K562 (cell line): Measurements from ENCODE around the gene CFAP97D2. TPM values are rescaled to one million over a fixed set of nuclear protein-coding genes. Genes with fewer than 3 reads are reported as not detected.

Source experiments
- ATAC-seq: fragments of 200-7000 bp; cut with Tn5 transposase; 3 replicates; pipeline ENCODE4 v1.9.1; 2020; ENCODE audit warnings: moderate library complexity
- BruUV-seq: library from RNA; stranded (reverse); fragments of 400-500 nt; replicated peaks from 2 replicates; lab custom pipeline; 2021; lab: Mats Ljungman, UMichigan
- CTCF ChIA-PET: fragments of 300-600 bp; formaldehyde crosslinking; extraction: SDS; loops from one replicate; lab custom pipeline; 2021; ENCODE audit warnings: low intra/inter-chr PET ratio; lab: Yijun Ruan, JAX
- POLR2A ChIA-PET: fragments of 300-600, 350-650 bp; sonication (Branson Sonifier 250); formaldehyde crosslinking; extraction: SDS; loops from one replicate; lab custom pipeline; 2021; ENCODE audit warnings: antibody characterized with exemption, inconsistent platforms; lab: Yijun Ruan, JAX
- DNase-seq, 4 experiments: peaks; one replicate each; pipeline versions ENCODE4 v3.0.0 to v3.0.0-alpha.2; 2011 to 2018; ENCODE audit warnings: low spot score in 3 of 4, mixed read lengths in 3 of 4; ENCODE audit errors: extremely low read depth in 1 of 4
- FAIRE-seq: peaks from 2 replicates; lab custom pipeline; 2011; peaks lifted over from hg19 to GRCh38; lab: Jason Lieb, UNC
- H2AFZ ChIP-seq: 2 replicates; pipeline ENCODE4 v1.6.0; 2011; ENCODE audit warnings: low read depth, low read length, control low read depth, inconsistent platforms
- H3K27ac ChIP-seq: fragments of 200-600 bp; 3 replicates; pipeline ENCODE4 v1.8.0; 2011; ENCODE audit warnings: low read depth, mild to moderate bottlenecking, control low read depth, inconsistent platforms, low read length, moderate library complexity, mixed read lengths; ENCODE audit errors: extremely low read depth
- H3K27me3 ChIP-seq, 2 experiments: fragments of 300-600 bp in 1 of 2; 2 replicates in 1 of 2; 3 replicates in 1 of 2; pipeline versions ENCODE4 v1.6.0 to v1.8.0; 2011; ENCODE audit warnings: inconsistent platforms in 2 of 2, low read length in 2 of 2, mild to moderate bottlenecking in 1 of 2, mixed read lengths in 1 of 2, moderate library complexity in 1 of 2; ENCODE audit not compliant: control insufficient read depth in 2 of 2, insufficient read depth in 2 of 2
- H3K36me3 ChIP-seq: fragments of 300-600 bp; 3 replicates; pipeline ENCODE4 v1.8.0; 2011; ENCODE audit warnings: mild to moderate bottlenecking, low read length, inconsistent platforms; ENCODE audit not compliant: control insufficient read depth, insufficient read depth
- H3K4me1 ChIP-seq, 2 experiments: fragments of 200-600 bp in 1 of 2; replicated peaks in 1 of 2; 2 replicates in 1 of 2; 3 replicates in 1 of 2; pipeline versions ENCODE4 v1.5.1 to v1.8.0; 2011; ENCODE audit warnings: inconsistent platforms in 2 of 2, low read length in 2 of 2, mild to moderate bottlenecking in 1 of 2, mixed read lengths in 1 of 2, moderate library complexity in 1 of 2; ENCODE audit not compliant: control insufficient read depth in 2 of 2, insufficient read depth in 2 of 2
- H3K4me2 ChIP-seq: 2 replicates; pipeline ENCODE4 v1.6.1; 2011; ENCODE audit warnings: low read length, control low read depth, inconsistent platforms, mixed read lengths; ENCODE audit not compliant: insufficient read depth
- H3K4me3 ChIP-seq: fragments of 200-600 bp; sonication (generic), shearing (Covaris generic); 2 replicates; pipeline ENCODE4 v1.5.1; 2016; ENCODE audit warnings: control low read depth, inconsistent platforms
- H3K79me2 ChIP-seq: fragments of 200-600 bp; 3 replicates; pipeline ENCODE4 v1.8.0; 2011; ENCODE audit warnings: low read length, inconsistent platforms; ENCODE audit not compliant: control insufficient read depth, insufficient read depth
- H3K9ac ChIP-seq, 2 experiments: 2 replicates each; pipeline versions ENCODE4 v1.6.0 to v1.6.1; 2011; ENCODE audit warnings: low read depth in 2 of 2, low read length in 2 of 2, control low read depth in 1 of 2, inconsistent platforms in 1 of 2, mild to moderate bottlenecking in 1 of 2, mixed read lengths in 1 of 2; ENCODE audit not compliant: insufficient read depth in 1 of 2
- H3K9me1 ChIP-seq: one replicate; pipeline ENCODE4 v1.6.0; 2011; ENCODE audit warnings: inconsistent platforms, mild to moderate bottlenecking, low read length, moderate library complexity; ENCODE audit not compliant: control insufficient read depth, insufficient read depth
- H3K9me3 ChIP-seq: replicated peaks from 2 replicates; pipeline ENCODE4 v1.5.1; 2011; ENCODE audit warnings: low read depth, low read length, inconsistent platforms; ENCODE audit not compliant: control insufficient read depth, insufficient read depth
- H4K20me1 ChIP-seq: replicated peaks from 2 replicates; pipeline ENCODE4 v1.6.1; 2011; ENCODE audit warnings: low read length, inconsistent platforms, mixed read lengths; ENCODE audit not compliant: control insufficient read depth, insufficient read depth
- MYBL2 ChIP-seq, 2 experiments: fragments of 450-650 bp in 1 of 2; sonication (generic) in 1 of 2; formaldehyde crosslinking in 1 of 2; IDR thresholded peaks; 2 replicates each; pipeline versions ENCODE4 v1.6.1 to v1.8.1; 2017 to 2022; ENCODE audit warnings: borderline replicate concordance in 1 of 2, inconsistent platforms in 1 of 2, low read depth in 1 of 2, mild to moderate bottlenecking in 1 of 2, missing genetic modification reagents in 1 of 2, moderate library complexity in 1 of 2
- RBM34 ChIP-seq: fragments of 200-400 bp; formaldehyde crosslinking; IDR thresholded peaks from 2 replicates; pipeline ENCODE4 v1.6.1; 2018; ENCODE audit warnings: low read length, borderline replicate concordance; ENCODE audit not compliant: insufficient read depth
- RHOXF2B ChIP-seq: fragments of 250-450 bp; sonication (Bioruptor Pico); conservative IDR thresholded peaks from 2 replicates; pipeline ENCODE4 v1.5.1; 2021
- ZNF707 ChIP-seq: fragments of 250-450 bp; sonication (Bioruptor Pico); conservative IDR thresholded peaks from 2 replicates; pipeline ENCODE4 v1.8.0; 2022; ENCODE audit warnings: inconsistent platforms, mild to moderate bottlenecking, moderate library complexity
- WGBS: fragments of 100-300 bp; shearing (Covaris generic); methylation state at CpG from one replicate; pipeline ENCODE4 v1.1.6; 2016; ENCODE audit warnings: low coverage, mixed read lengths; ENCODE audit not compliant: insufficient coverage; ENCODE audit errors: missing lambda C conversion rate; 5-methylcytosine and 5-hydroxymethylcytosine counted together
- in situ Hi-C: fragments of 300-500 bp; cut with MboI; formaldehyde crosslinking; loops from 4 replicates; pipeline ENCODE4 v1.15.0; 2018; ENCODE audit warnings: inconsistent platforms, mixed read lengths
- intact Hi-C: fragments of 100-400 bp; cut with micrococcal nuclease; formaldehyde crosslinking; loops from 2 replicates; pipeline ENCODE4 v1.14.2; 2022
- polyA plus RNA-seq, 8 experiments: library from polyadenylated mRNA; depleted of rRNA in 4 of 8; stranded (reverse) in 5 of 8; unstranded in 3 of 8; fragments of >200 nt; fragmentation: Nextera tagmentation in 2 of 8; fragmentation: Illumina TruSeq in 1 of 8; extraction: Ambion mirVana in 2 of 8; extraction: Trizol in 1 of 8; gene quantifications; 2 replicates each; pipeline versions ENCODE4 v1.2.1 to v1.2.3, GENCODE V29; 2011 to 2014; ENCODE audit warnings: inconsistent platforms in 1 of 8, missing spikeins in 1 of 8
- total RNA-seq, 7 experiments: library from RNA; depleted of rRNA in 6 of 7; stranded (reverse); fragments of >200 nt in 6 of 7; fragmentation: Illumina TruSeq in 2 of 7; extraction: Trizol in 2 of 7; gene quantifications; 2 replicates each; pipeline versions ENCODE4 v1.2.1 to v1.2.3, GENCODE V29; 2011 to 2021; ENCODE audit warnings: low replicate concordance in 1 of 7

The CFAP97D2 gene
- total and polyA plus RNA-seq, 9 of the 15 experiments (the other 6 are each of a cell fraction or from before 2014, with no cell fraction given), result not detected

DNA sequence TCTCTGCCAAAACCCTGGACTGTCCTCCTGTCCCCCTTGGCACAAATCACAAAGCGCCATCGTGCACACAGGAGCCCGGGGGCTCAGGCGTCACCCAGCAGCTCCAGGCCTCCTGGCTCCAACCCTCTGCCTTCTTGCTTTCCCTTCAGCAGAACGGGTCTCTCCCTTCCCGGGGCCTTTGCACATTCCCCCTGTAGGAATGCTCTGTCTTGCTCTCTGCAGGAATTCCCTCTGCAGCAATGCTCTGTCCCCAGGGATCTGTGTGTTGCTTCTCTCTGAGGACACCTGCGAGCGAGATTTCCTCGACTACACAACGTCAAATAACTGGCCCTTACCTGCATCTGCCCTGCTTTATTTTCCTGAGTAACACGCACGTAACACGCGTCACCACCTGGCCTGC is 33.3 kb upstream of the CFAP97D2 start:
- WGBS, result 43% methylated on average over 14 of the region's 14 CpGs
- DNase-seq (no peak), ATAC-seq (no peak), FAIRE-seq (no peak)
- CTCF ChIA-PET, result interaction anchor here (1.1 kb wide), 1 partner anchor 81 kb away, joined by 3 read pairs; no protein-coding TSS in a partner anchor
- BruUV-seq, result no TSS peak
- no peak overlapping the region for H3K4me3 ChIP-seq
- TF ChIP-seq MYBL2 (IDR thresholded peaks at IDR 0.05; ENCODE audit: low read depth) (no peak), MYBL2 (CRISPR knock-in tag; IDR thresholded peaks at IDR 0.05; ENCODE audit: borderline replicate concordance) (no peak)
- no peak overlapping the region for H3K9ac ChIP-seq
- no peaks in the 10 kb centered on the region for H4K20me1 ChIP-seq
- no peak overlapping the region for H3K27ac ChIP-seq
- H3K4me2 ChIP-seq, result no peak overlapping the region
- no peak overlapping the region for H2AFZ ChIP-seq
- no peaks in the 10 kb centered on the region for H3K79me2 ChIP-seq
- intact Hi-C loops, result loop anchor here (5.0 kb wide), 1 partner anchor 77 kb away; no protein-coding TSS in a partner anchor
- H3K36me3 ChIP-seq, result no peaks in the 10 kb centered on the region
- POLR2A ChIA-PET, result no interaction called here
- no peaks in the 10 kb centered on the region for H3K9me1 ChIP-seq
- in situ Hi-C loops, result no loop called here
- no peaks in the 10 kb centered on the region for H3K27me3 ChIP-seq
- no peaks in the 10 kb centered on the region for H3K9me3 ChIP-seq
- peaks cover 11 to 34% of the 10 kb centered on the region in 2 experiments; a peak in 3 of 5 replicates for H3K4me1 ChIP-seq

DNA sequence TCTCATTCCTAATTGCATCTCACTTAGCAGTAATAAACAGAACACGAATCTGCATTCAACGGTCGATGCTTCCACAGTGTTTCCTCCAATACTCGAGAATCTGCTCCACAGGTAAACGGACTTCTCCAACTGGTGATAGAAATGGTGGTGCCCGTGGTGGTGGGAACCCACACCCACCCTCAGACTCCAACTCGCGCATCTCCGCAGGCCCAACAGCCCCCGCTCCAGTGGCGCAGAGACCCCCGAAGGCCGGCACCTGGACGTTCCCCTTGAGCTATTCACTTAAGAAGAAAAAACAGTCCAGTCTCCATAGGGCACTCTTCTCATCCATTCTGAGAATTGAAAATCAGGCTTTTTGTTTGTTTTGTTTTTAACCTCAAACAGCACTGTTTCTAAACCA is 32.9 kb upstream of the CFAP97D2 start:
- 57% methylated on average over 13 of the region's 14 CpGs for WGBS
- intact Hi-C loops (loop anchor here (5.0 kb wide), 1 partner anchor 76 kb away; no protein-coding TSS in a partner anchor), in situ Hi-C loops (no loop called here)
- H3K27ac ChIP-seq, result no peak overlapping the region
- H3K9ac ChIP-seq, result no peak overlapping the region
- H3K4me3 ChIP-seq, result no peak overlapping the region
- no peaks in the 10 kb centered on the region for H3K9me3 ChIP-seq
- no TSS peak for BruUV-seq
- no peaks in the 10 kb centered on the region for H3K36me3 ChIP-seq
- peaks cover 8 to 29% of the 10 kb centered on the region in 2 experiments; a peak in 3 of 5 replicates for H3K4me1 ChIP-seq
- H3K4me2 ChIP-seq, result no peak overlapping the region
- H3K27me3 ChIP-seq, result no peaks in the 10 kb centered on the region
- ATAC-seq, result no peak
- no peak for DNase-seq
- H3K9me1 ChIP-seq, result no peaks in the 10 kb centered on the region
- H4K20me1 ChIP-seq, result no peaks in the 10 kb centered on the region
- H3K79me2 ChIP-seq, result no peaks in the 10 kb centered on the region
- ChIA-PET CTCF (interaction anchor here (1.1 kb wide), 1 partner anchor 81 kb away, joined by 3 read pairs; no protein-coding TSS in a partner anchor), POLR2A (no interaction called here)
- H2AFZ ChIP-seq, result no peak overlapping the region
- no peak for FAIRE-seq
- TF ChIP-seq ZNF707 (CRISPR knock-in tag) (no peak), RBM34 (no peak), RHOXF2B (no peak)
